ENCODE results near the gene ACR. TPM values are rescaled to one million over a fixed set of nuclear protein-coding genes. Genes with fewer than 3 reads are reported as not detected.
"Not testable (repeated sequence)": the region's sequence is repeated elsewhere in the genome, so short reads cannot be mapped to it uniquely, and the experiment has no call there.

Gene ACR
- total RNA-seq, 1 experiment from 2014 or later: not detected

DNA sequence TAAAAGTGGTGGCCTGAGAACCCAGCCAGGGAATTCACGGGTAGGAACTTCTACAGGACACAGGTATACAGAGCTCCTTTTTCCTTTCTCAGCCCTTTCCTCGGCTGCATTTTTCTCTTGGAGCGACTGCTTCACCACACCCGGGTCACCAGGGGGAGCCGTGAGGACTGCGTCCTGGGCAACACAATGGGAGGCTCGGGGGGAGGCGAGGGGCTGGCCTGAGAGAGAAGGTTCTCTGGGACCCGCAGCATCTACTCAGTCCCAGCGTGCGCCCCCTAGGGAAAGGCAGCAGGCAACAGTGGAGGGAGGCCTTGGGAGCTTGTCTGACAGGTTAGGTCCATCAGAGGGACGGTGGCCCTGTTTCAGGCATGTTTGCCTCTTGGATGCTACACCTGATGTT lies 37.1 kb downstream of the ACR start:
- TF ChIP-seq, protein P1, sequence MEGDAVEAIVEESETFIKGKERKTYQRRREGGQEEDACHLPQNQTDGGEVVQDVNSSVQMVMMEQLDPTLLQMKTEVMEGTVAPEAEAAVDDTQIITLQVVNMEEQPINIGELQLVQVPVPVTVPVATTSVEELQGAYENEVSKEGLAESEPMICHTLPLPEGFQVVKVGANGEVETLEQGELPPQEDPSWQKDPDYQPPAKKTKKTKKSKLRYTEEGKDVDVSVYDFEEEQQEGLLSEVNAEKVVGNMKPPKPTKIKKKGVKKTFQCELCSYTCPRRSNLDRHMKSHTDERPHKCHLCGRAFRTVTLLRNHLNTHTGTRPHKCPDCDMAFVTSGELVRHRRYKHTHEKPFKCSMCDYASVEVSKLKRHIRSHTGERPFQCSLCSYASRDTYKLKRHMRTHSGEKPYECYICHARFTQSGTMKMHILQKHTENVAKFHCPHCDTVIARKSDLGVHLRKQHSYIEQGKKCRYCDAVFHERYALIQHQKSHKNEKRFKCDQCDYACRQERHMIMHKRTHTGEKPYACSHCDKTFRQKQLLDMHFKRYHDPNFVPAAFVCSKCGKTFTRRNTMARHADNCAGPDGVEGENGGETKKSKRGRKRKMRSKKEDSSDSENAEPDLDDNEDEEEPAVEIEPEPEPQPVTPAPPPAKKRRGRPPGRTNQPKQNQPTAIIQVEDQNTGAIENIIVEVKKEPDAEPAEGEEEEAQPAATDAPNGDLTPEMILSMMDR (conservative IDR thresholded peaks at IDR 0.05): peak; percentile 79
- H3F3A ChIP-seq (ENCODE audit: insufficient read depth, low read depth); intact Hi-C loops (cut with micrococcal nuclease; ENCODE audit: unreplicated experiment); H3K9me3 ChIP-seq (ENCODE audit: insufficient read depth, low read depth); BruUV-seq (replicated peaks); H4K20me1 ChIP-seq (ENCODE audit: insufficient read depth); H3K4me2 ChIP-seq; H3K27me3 ChIP-seq (ENCODE audit: insufficient read depth, low read depth); H3K79me2 ChIP-seq (ENCODE audit: low read depth); H3K4me3 ChIP-seq; H3K9me2 ChIP-seq (ENCODE audit: insufficient read depth); H3K4me1 ChIP-seq (replicated peaks; ENCODE audit: insufficient read depth); H3K27ac ChIP-seq; POLR2A ChIA-PET (ENCODE audit: unreplicated experiment); H2AFZ ChIP-seq: not testable (repeated sequence)
- DNase-seq: peak; percentile 55 to 56
- CTCF ChIA-PET: interaction anchor here (0.6 kb wide), 1 partner anchor 134 kb away, joined by 3 read pairs; no protein-coding TSS in a partner anchor
- peaks cover 19% of the 10 kb centered on the region; the same call in 1 of the 2 replicates for H3K36me3 ChIP-seq (ENCODE audit: low read depth)

DNA sequence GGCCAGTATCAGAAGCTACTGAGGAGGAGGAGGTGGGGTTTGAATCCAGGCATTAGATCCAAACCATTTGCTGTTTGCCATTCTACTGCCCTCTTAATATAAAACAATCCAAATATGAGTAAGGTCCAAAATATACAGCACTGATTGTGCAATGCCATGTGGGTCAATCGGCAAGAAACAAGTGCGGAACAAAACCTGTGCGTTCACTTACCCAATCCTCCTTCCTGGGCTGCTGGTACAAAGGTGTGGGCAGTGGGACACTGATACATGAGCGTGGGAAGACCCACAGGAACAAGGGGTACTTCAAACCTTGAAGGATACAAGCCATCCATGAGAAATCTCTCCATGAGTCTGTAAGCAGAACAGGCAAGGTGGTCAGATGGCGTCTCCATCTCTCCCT lies 39.6 kb downstream of the ACR start:
- H4K20me1 ChIP-seq (ENCODE audit: insufficient read depth); H3K4me2 ChIP-seq; H3F3A ChIP-seq (ENCODE audit: insufficient read depth, low read depth); H3K9me2 ChIP-seq (ENCODE audit: insufficient read depth); H3K79me2 ChIP-seq (ENCODE audit: low read depth); BruUV-seq (replicated peaks); H3K27me3 ChIP-seq (ENCODE audit: insufficient read depth, low read depth); H3K27ac ChIP-seq; DNase-seq; H2AFZ ChIP-seq; POLR2A ChIA-PET (ENCODE audit: unreplicated experiment); H3K4me1 ChIP-seq (replicated peaks; ENCODE audit: insufficient read depth); intact Hi-C loops (cut with micrococcal nuclease; ENCODE audit: unreplicated experiment); CTCF ChIA-PET; H3K9me3 ChIP-seq (ENCODE audit: insufficient read depth, low read depth); H3K4me3 ChIP-seq: not testable (repeated sequence)
- H3K36me3 ChIP-seq (ENCODE audit: low read depth): peaks cover 28% of the 10 kb centered on the region; the same call in 1 of the 2 replicates

DNA sequence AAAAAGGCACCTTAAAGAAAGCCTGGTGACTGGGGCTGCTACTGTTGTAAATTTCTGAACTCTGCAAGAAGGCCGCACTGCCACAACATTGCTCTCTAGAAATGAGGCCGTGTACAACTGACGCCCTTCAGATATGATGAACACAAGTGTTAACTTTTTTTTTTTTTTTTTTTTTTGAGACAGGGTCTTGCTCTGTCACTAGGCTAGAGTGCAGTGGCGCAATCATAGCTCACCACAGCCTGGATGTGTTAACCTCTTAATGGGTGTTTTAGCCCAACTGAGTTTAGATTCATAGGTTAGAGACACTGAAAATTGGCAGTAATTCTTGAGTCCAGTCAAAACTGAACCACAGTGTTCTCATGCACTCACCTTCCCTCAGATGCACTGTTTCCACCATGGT lies 42.2 kb downstream of the ACR start:
- H3K36me3 ChIP-seq (ENCODE audit: low read depth): peaks cover 28% of the 10 kb centered on the region; the same call in 1 of the 2 replicates
- H3K27me3 ChIP-seq (ENCODE audit: insufficient read depth, low read depth); H3F3A ChIP-seq (ENCODE audit: insufficient read depth, low read depth); CTCF ChIA-PET; DNase-seq; H3K9me3 ChIP-seq (ENCODE audit: insufficient read depth, low read depth); H2AFZ ChIP-seq; H3K9me2 ChIP-seq (ENCODE audit: insufficient read depth); BruUV-seq (replicated peaks); H3K4me1 ChIP-seq (replicated peaks; ENCODE audit: insufficient read depth); H3K4me2 ChIP-seq; H3K27ac ChIP-seq; intact Hi-C loops (cut with micrococcal nuclease; ENCODE audit: unreplicated experiment); H3K79me2 ChIP-seq (ENCODE audit: low read depth); H4K20me1 ChIP-seq (ENCODE audit: insufficient read depth); POLR2A ChIA-PET (ENCODE audit: unreplicated experiment); H3K4me3 ChIP-seq: not testable (repeated sequence)

DNA sequence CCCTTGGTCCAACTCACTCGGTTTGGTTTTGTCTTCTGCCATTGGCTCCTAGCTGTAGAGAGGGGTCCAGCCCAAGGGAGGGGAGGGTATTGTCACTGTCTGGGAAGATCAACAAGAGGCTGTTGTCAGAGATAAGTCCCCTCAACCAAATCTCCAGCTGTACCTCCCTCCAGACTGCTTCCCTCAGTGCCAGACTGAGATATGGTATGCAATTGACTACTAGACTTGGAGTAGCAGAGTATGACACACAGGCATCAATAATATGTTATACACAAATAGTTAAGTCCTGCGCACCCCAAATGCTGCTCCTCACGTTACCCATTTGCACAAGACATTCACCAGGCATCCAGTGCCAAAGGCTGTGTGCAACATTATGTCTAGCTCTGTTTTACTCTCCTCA lies 44.2 kb downstream of the ACR start:
- CTCF ChIA-PET; H3K9me2 ChIP-seq (ENCODE audit: insufficient read depth); DNase-seq; H3K9me3 ChIP-seq (ENCODE audit: insufficient read depth, low read depth); H4K20me1 ChIP-seq (ENCODE audit: insufficient read depth); H2AFZ ChIP-seq; intact Hi-C loops (cut with micrococcal nuclease; ENCODE audit: unreplicated experiment); H3K79me2 ChIP-seq (ENCODE audit: low read depth); H3K27me3 ChIP-seq (ENCODE audit: insufficient read depth, low read depth); H3K4me1 ChIP-seq (replicated peaks; ENCODE audit: insufficient read depth); H3F3A ChIP-seq (ENCODE audit: insufficient read depth, low read depth); POLR2A ChIA-PET (ENCODE audit: unreplicated experiment); H3K27ac ChIP-seq; BruUV-seq (replicated peaks): not testable (repeated sequence)
- peaks cover 22% of the 10 kb centered on the region; the same call in 1 of the 2 replicates for H3K36me3 ChIP-seq (ENCODE audit: low read depth)
- H3K4me3 ChIP-seq: peak overlapping the region; percentile 90
- H3K4me2 ChIP-seq: peak overlapping the region; percentile 93

DNA sequence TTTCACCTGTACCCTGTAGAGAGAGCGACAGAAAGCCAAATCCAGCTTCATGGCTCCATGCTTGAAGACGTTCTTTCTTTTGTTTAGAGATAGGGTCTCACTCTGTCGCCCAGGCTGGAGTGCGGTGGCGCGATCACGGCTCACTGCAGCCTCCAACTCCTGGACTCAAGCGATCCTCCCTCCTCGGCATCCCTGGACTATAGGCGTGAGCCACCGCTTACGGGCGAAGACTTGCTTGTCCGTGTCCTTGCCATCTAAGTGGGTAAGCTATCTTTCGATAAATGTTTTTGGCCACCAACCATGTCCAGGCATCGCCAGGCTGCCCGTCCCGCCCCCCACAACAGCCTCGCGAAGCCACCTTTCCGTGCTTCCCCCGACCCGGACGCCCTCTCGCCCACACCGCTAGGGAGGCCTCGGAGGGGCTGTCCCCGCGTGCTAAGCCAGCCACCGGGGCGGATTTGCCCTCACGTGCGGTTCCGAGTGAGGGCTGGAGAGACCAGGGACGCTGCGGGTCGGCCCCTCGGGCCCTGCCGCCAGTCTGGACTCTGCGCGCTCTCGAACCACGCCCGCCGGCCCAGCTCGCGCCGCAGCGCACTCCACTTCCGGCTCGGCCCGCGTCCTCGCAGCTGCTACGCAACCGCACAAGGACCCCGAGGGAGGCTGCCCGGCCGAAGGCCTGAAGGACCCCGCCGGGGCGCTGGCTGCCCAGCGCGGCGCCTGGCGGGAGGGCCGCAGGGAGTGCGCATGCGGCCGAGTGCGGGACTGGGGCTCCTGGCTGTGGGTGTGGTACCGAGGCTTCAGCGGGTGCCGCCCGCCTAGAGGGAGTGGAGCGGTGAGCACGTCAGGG lies 45.3 kb downstream of the ACR start, which contains the start of gene RABL2B:
Gene RABL2B, minus strand, starts transcription at position 604 of the 847 bp plus-strand sequence. CDS start 1,342 bp downstream, outside the sequence.
- H2AFZ ChIP-seq: peak within 1 kb of the TSS; percentile 96
- H3K27ac ChIP-seq; H3K79me2 ChIP-seq (ENCODE audit: low read depth); CTCF ChIA-PET; H3K4me1 ChIP-seq (replicated peaks; ENCODE audit: insufficient read depth); H4K20me1 ChIP-seq (ENCODE audit: insufficient read depth); H3K27me3 ChIP-seq (ENCODE audit: insufficient read depth, low read depth); H3K9me3 ChIP-seq (ENCODE audit: insufficient read depth, low read depth); POLR2A ChIA-PET (ENCODE audit: unreplicated experiment); intact Hi-C loops (cut with micrococcal nuclease; ENCODE audit: unreplicated experiment); H3F3A ChIP-seq (ENCODE audit: insufficient read depth, low read depth); H3K9me2 ChIP-seq (ENCODE audit: insufficient read depth): not testable (repeated sequence)
- peak; percentile 85 to 98 for DNase-seq
- H3K4me2 ChIP-seq: peak within 1 kb of the TSS; percentile 93
- peaks cover 17% of the 10 kb centered on the region; the same call in 1 of the 2 replicates for H3K36me3 ChIP-seq (ENCODE audit: low read depth)
- BruUV-seq (replicated peaks): TSS peak; percentile 69
- H3K4me3 ChIP-seq: peak within 1 kb of the TSS; percentile 90

DNA sequence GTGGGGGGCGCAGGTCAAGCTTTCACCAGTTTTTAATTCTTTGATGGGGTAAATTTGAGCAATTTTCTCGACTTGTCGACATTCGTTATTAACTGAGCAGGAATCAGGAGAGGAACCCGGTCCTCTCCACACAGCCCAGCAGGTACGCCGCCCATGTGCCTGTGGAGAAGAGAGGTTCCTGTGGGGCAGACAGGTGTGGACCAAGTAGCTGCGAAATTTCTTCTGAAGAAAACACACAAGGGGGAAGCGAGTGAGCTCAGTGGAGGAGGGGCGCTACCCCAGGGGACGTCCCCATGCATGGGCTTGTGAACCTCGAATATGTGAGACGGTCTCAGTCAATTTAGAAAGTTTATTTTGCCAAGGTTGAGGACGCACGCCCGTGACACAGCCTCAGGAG lies 45.9 kb downstream of the ACR start:
- Histone ChIP-seq H2AFZ (peak overlapping the region; percentile 96), H3K36me3 (ENCODE audit: low read depth) (peaks cover 17% of the 10 kb centered on the region; the same call in 1 of the 2 replicates), H3K4me2 (peak overlapping the region; percentile 87), H3K4me3 (peak overlapping the region; percentile 90)
- H3K4me1 ChIP-seq (replicated peaks; ENCODE audit: insufficient read depth); H3K27ac ChIP-seq; H4K20me1 ChIP-seq (ENCODE audit: insufficient read depth); CTCF ChIA-PET; H3K9me3 ChIP-seq (ENCODE audit: insufficient read depth, low read depth); H3K27me3 ChIP-seq (ENCODE audit: insufficient read depth, low read depth); POLR2A ChIA-PET (ENCODE audit: unreplicated experiment); H3K79me2 ChIP-seq (ENCODE audit: low read depth); intact Hi-C loops (cut with micrococcal nuclease; ENCODE audit: unreplicated experiment); H3K9me2 ChIP-seq (ENCODE audit: insufficient read depth); H3F3A ChIP-seq (ENCODE audit: insufficient read depth, low read depth): not testable (repeated sequence)
- peak in 1 of 2 experiments; percentile 20 for DNase-seq
- TSS peak; percentile 87 for BruUV-seq (replicated peaks)

Measured in PC-9 (cell line).